Measurements from ENCODE around the gene CCT3. TPM values are rescaled to one million over a fixed set of nuclear protein-coding genes. Genes with fewer than 3 reads are reported as not detected.
A peak's percentile ranks its signal among the peaks of the same experiment; 100 is the strongest.

Gene CCT3
- total RNA-seq, 1 donor from 2014 or later, result 186 TPM

DNA sequence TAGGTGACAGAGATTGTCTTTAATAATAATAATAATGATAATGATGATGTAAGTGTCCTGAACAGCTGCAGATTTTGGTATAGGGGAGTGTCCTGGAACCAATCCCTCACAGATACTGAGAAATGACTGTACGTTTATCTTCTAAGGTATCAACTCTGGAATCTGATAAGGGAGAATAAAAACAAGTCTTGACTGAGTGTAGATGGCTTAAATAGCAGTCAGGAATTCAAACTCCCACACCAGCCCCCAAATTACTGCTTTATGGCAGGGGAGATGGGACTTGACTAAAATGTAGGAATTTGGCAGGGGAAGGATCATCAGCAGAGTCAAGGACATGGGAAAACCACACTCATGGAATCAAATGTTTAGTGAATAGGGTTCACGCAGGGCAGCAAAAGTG lies 32.9 kb downstream of the CCT3 start:
- intact Hi-C loops (cut with DNase I), result no loop called here
- Histone ChIP-seq H3K36me3 (peaks cover 2 to 38% of the 10 kb centered on the region in 2 donors), H3K27ac (no peak overlapping the region)

DNA sequence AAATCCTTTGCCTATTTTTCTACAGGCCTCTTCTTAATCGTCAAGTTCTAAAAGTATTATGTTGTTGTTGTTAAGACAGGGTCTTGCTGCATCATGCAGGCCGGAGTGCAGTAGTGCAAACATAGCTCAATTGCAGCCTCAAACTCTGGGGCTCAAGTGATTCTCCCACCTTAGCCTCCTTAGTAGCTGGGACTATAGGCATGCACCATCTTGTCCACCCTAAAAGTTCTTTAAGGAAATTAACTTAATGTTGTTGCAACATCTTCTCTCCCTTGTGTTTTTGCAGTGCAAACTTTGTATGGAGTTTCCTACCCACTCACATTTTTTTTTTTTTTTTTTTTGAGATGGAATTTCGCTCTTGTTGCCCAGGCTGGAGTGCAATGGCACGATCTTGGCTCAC lies 34.9 kb downstream of the CCT3 start:
- no peak for DNase-seq (ENCODE audit: extremely low spot score in 2 of 2)
- no peak overlapping the region for H3K4me3 ChIP-seq
- TF ChIP-seq, protein P1, sequence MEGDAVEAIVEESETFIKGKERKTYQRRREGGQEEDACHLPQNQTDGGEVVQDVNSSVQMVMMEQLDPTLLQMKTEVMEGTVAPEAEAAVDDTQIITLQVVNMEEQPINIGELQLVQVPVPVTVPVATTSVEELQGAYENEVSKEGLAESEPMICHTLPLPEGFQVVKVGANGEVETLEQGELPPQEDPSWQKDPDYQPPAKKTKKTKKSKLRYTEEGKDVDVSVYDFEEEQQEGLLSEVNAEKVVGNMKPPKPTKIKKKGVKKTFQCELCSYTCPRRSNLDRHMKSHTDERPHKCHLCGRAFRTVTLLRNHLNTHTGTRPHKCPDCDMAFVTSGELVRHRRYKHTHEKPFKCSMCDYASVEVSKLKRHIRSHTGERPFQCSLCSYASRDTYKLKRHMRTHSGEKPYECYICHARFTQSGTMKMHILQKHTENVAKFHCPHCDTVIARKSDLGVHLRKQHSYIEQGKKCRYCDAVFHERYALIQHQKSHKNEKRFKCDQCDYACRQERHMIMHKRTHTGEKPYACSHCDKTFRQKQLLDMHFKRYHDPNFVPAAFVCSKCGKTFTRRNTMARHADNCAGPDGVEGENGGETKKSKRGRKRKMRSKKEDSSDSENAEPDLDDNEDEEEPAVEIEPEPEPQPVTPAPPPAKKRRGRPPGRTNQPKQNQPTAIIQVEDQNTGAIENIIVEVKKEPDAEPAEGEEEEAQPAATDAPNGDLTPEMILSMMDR (IDR thresholded peaks at IDR 0.05), result no peak
- no peak for TF ChIP-seq POLR2AphosphoS5 (IDR thresholded peaks at IDR 0.05; ENCODE audit: insufficient read depth in 1 of 2, low read depth in 1 of 2)
- no peak for TF ChIP-seq POLR2A (IDR thresholded peaks at IDR 0.05)
- H3K27ac ChIP-seq, result no peak overlapping the region
- H3K9me3 ChIP-seq, result no peaks in the 10 kb centered on the region
- intact Hi-C loops (cut with DNase I), result no loop called here
- H3K36me3 ChIP-seq, result peaks cover 0 to 18% of the 10 kb centered on the region in 2 donors
- H3K4me1 ChIP-seq, result no peaks in the 10 kb centered on the region
- H3K27me3 ChIP-seq, result no peaks in the 10 kb centered on the region

More for the DNA sequence above, 32.9 kb downstream of the CCT3 start:
- no peaks in the 10 kb centered on the region for H3K4me1 ChIP-seq
- no peaks in the 10 kb centered on the region for H3K27me3 ChIP-seq
- TF ChIP-seq POLR2A (IDR thresholded peaks at IDR 0.05) (no peak), POLR2AphosphoS5 (IDR thresholded peaks at IDR 0.05; ENCODE audit: insufficient read depth in 1 of 2, low read depth in 1 of 2) (no peak)
- TF ChIP-seq, protein P1 (IDR thresholded peaks at IDR 0.05), result no peak
- no peak for DNase-seq (ENCODE audit: extremely low spot score in 2 of 2)
- H3K4me3 ChIP-seq, result no peak overlapping the region
- no peaks in the 10 kb centered on the region for H3K9me3 ChIP-seq

DNA sequence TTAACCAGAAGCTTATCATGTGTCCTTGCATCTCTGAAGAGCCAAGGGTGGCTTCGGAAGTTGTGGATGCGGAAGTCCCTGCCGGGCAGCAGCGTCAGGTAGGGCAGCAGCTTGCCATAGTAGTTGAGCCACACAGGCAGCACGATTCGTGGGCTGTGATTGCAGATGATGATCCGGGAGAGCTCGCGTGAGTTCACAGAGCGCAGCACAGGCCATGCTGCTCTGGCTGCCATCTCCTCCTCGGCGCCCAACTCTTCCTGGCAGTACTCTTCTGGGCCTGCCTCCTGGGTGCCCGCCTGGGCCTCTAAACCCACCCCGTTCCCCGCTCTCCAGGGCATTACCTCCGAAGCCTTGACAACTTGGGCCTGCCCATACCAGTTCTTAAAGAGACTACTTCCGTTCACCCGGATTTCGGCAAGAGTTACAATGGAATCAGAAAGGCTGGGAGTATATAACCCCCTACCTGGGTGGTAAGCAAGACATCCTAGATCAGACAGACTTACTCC lies 39.2 kb downstream of the CCT3 start, which contains the start of gene VHLL:
TSS of gene VHLL (minus strand) at position 456 of the 506 bp plus-strand sequence. CDS start at position 338, 118 bp downstream.
- H3K36me3 ChIP-seq, result no peaks in the 10 kb centered on the region
- H3K9me3 ChIP-seq, result no peaks in the 10 kb centered on the region
- no peaks in the 10 kb centered on the region for H3K27me3 ChIP-seq
- no peak within 1 kb of the TSS for H3K27ac ChIP-seq
- TF ChIP-seq POLR2A (IDR thresholded peaks at IDR 0.05) (no peak), POLR2AphosphoS5 (IDR thresholded peaks at IDR 0.05; ENCODE audit: insufficient read depth in 1 of 2, low read depth in 1 of 2) (no peak)
- TF ChIP-seq, protein P1 (IDR thresholded peaks at IDR 0.05), result no peak
- DNase-seq (ENCODE audit: extremely low spot score in 2 of 2), result no peak
- peaks cover 13% of the 10 kb centered on the region for H3K4me1 ChIP-seq
- intact Hi-C loops (cut with DNase I), result no loop called here
- no peak within 1 kb of the TSS for H3K4me3 ChIP-seq

DNA sequence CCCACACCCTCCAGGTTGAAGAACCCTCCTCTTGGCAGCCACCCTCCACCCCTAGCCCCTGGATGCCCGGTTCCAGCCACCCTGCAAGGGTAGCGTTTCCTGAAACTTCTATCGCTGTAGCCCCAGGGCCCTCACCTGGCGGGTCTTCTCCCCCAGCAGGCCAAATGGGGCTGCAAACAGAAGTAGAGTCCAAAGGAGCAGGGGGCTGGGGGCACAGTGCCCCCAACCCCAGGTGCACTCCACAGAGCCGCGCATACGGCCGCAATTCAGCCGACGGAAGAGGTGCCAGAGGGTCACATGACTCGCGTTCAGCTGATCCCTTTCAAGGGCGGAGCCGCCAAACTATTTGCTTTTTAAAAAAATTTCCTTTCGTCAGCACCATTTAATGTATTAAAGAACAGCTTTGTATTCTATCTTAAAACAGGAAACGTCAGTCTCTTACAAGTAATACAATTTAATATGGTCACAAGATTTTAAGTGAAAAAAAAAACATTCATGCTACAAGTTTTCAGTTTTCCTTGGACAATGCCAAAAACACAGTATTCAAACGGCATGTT lies 42.6 kb downstream of the CCT3 start, which contains the start of gene GLMP:
TSS of gene GLMP (minus strand) at position 289 of the 557 bp plus-strand sequence. CDS start at position 255, 34 bp downstream.
- TF ChIP-seq, protein P1 (IDR thresholded peaks at IDR 0.05), result no peak
- TF ChIP-seq POLR2AphosphoS5 (IDR thresholded peaks at IDR 0.05; ENCODE audit: insufficient read depth in 1 of 2, low read depth in 1 of 2), result peak; percentile 68 to 96
- no peak for TF ChIP-seq POLR2A (IDR thresholded peaks at IDR 0.05)
- Histone ChIP-seq H3K27me3 (no peaks in the 10 kb centered on the region), H3K9me3 (no peaks in the 10 kb centered on the region), H3K36me3 (no peaks in the 10 kb centered on the region), H3K27ac (peak within 1 kb of the TSS; percentile 80), H3K4me1 (peaks cover 38% of the 10 kb centered on the region), H3K4me3 (peak within 1 kb of the TSS; percentile 58 to 91)
- intact Hi-C loops (cut with DNase I), result no loop called here
- DNase-seq (ENCODE audit: extremely low spot score in 2 of 2), result no peak

DNA sequence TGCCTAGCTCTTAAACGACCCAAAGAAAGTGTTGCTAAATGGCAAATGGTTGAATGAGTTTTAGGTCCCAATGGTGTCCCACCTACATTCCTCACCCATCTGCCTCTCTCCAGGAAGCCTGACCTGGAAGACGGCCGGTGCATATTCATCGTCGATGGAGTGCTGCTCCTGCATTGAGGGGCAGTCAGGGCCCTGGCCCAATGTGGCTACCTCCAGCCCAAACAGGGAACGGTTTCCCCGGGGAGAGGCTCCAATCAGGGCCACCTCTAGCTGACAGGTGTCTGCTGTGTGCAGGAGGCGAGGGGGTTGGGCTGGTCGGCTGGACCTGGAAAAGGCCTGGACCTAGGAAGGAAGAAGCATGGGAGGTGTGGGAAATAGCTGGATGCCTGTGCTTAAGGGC lies 44.2 kb downstream of the CCT3 start:
- no peak for DNase-seq (ENCODE audit: extremely low spot score in 2 of 2)
- TF ChIP-seq, protein P1 (IDR thresholded peaks at IDR 0.05), result no peak
- TF ChIP-seq POLR2A (IDR thresholded peaks at IDR 0.05), result no peak
- Histone ChIP-seq H3K27me3 (no peaks in the 10 kb centered on the region), H3K4me1 (peaks cover 44% of the 10 kb centered on the region), H3K36me3 (peaks cover 0 to 1% of the 10 kb centered on the region in 2 donors), H3K4me3 (no peak overlapping the region), H3K27ac (no peak overlapping the region), H3K9me3 (no peaks in the 10 kb centered on the region)
- intact Hi-C loops (cut with DNase I), result no loop called here

All from vagina (tissue), 2 donors.